Measurements from ENCODE around the gene PTGDS. TPM values are rescaled to one million over a fixed set of nuclear protein-coding genes. Genes with fewer than 3 reads are reported as not detected.

PTGDS gene
- total RNA-seq, 1 experiment from 2014 or later: 3.6 TPM

DNA sequence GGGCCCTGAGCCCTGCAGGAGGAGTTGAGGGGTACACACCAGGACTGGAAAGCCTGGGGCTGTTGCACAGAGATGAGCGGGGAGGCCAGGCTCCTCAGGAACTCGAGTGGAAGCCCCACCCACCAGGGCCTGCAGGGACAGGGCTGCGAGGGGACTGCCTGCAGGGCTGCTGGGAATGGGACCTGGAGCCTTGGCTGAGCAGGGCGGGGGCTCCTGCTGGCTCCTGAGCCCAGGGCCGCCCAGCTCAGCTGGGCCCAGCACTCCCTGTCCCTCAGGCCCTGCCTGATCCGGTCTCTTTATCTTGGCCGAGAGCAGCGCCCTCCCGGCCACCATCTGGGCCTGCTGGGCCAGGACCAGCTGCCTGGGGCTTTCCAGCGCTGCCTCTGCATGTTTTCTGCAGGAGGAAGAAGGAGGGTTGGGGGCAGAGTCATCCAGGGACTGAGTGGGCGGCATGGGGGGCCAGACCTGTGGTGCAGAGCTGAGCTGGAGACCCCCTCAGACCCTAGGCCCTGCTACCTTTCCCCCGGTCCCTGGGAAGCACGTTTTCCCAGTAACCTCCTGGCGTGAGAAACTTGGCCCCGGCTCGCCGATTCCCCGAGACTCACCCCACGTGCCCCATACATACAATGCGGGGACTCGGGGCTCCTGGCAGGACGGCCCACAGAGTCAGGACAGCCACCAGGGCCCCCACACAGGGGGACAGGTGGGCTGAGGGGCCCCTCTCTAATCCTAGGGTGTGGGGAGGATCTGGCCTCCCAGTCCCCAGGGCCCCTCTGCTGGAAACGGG is 15.8 kb upstream of the PTGDS start:
- no peak overlapping the region for H3K9ac ChIP-seq (ENCODE audit: extremely low read depth, insufficient read length, low read length)
- Mint-ChIP-seq H3K4me3 (no peak overlapping the region), H3K36me3 (ENCODE audit: insufficient read depth in 1 of 3, low read depth in 3 of 3) (no peaks in the 10 kb centered on the region; a peak in 1 of 7 replicates), H3K4me1 (peaks cover 7 to 14% of the 10 kb centered on the region in 2 experiments), H3K9me3 (peaks cover 4% of the 10 kb centered on the region in 2 experiments; a peak in 4 of 5 replicates), H3K27ac (no peak overlapping the region), H3K27me3 (ENCODE audit: low read depth) (peaks cover 18% of the 10 kb centered on the region)
- H4K8ac ChIP-seq (replicated peaks; ENCODE audit: insufficient read length, low read depth, low read length): no peak overlapping the region
- no peak overlapping the region for H4K5ac ChIP-seq (ENCODE audit: insufficient read length, low read depth, low read length)
- peaks cover 2% of the 10 kb centered on the region; the same call in 1 of the 2 replicates for H3K4me1 ChIP-seq (ENCODE audit: insufficient read depth, low read length)
- no peak overlapping the region for H3K4me2 ChIP-seq (ENCODE audit: insufficient read depth, insufficient read length, low read length)
- no peak overlapping the region for H2BK20ac ChIP-seq (ENCODE audit: low read depth, low read length, poor library complexity, severe bottlenecking)
- H2AK5ac ChIP-seq (ENCODE audit: insufficient read length, low read length): no peak overlapping the region
- WGBS (ENCODE audit: extremely low coverage, insufficient read length, low lambda C conversion rate): no CpG with 5 or more reads among the region's 23 CpGs
- H3K18ac ChIP-seq (ENCODE audit: insufficient read length, low read depth, low read length): no peak overlapping the region
- H4K20me1 ChIP-seq (ENCODE audit: control insufficient read depth, insufficient read depth, insufficient read length): peaks cover 2% of the 10 kb centered on the region
- H3K79me1 ChIP-seq (ENCODE audit: insufficient read depth, low read depth, low read length, poor library complexity, severe bottlenecking): no peaks in the 10 kb centered on the region
- no peaks in the 10 kb centered on the region for H3K9me3 ChIP-seq (ENCODE audit: control insufficient read depth, low read depth, low read length)
- TF ChIP-seq, protein P1, sequence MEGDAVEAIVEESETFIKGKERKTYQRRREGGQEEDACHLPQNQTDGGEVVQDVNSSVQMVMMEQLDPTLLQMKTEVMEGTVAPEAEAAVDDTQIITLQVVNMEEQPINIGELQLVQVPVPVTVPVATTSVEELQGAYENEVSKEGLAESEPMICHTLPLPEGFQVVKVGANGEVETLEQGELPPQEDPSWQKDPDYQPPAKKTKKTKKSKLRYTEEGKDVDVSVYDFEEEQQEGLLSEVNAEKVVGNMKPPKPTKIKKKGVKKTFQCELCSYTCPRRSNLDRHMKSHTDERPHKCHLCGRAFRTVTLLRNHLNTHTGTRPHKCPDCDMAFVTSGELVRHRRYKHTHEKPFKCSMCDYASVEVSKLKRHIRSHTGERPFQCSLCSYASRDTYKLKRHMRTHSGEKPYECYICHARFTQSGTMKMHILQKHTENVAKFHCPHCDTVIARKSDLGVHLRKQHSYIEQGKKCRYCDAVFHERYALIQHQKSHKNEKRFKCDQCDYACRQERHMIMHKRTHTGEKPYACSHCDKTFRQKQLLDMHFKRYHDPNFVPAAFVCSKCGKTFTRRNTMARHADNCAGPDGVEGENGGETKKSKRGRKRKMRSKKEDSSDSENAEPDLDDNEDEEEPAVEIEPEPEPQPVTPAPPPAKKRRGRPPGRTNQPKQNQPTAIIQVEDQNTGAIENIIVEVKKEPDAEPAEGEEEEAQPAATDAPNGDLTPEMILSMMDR (conservative IDR thresholded peaks at IDR 0.05): no peak
- no peak overlapping the region for H2AFZ ChIP-seq (ENCODE audit: low read length)
- no peak overlapping the region for H3K4ac ChIP-seq (ENCODE audit: low read depth, low read length)
- no peak overlapping the region for H4K91ac ChIP-seq (ENCODE audit: insufficient read length, low read depth, low read length)
- DNase-seq: no peak
- H3T11ph ChIP-seq (ENCODE audit: low read length): no peak overlapping the region
- H3K23me2 ChIP-seq (ENCODE audit: insufficient read length, low read depth, low read length, poor library complexity, severe bottlenecking): no peaks in the 10 kb centered on the region
- H3K23ac ChIP-seq (ENCODE audit: insufficient read length, low read depth, low read length): no peak overlapping the region
- no peak overlapping the region for H2BK12ac ChIP-seq (ENCODE audit: insufficient read length, low read depth, low read length)
- no peaks in the 10 kb centered on the region for H3K27me3 ChIP-seq (ENCODE audit: insufficient read depth, low read length)
- H3K14ac ChIP-seq (ENCODE audit: insufficient read depth, low read length): no peak overlapping the region
- H3K27ac ChIP-seq (ENCODE audit: insufficient read length, low read depth, low read length): no peak overlapping the region
- H3K79me2 ChIP-seq (ENCODE audit: insufficient read depth, low read length): no peaks in the 10 kb centered on the region
- no peak overlapping the region for H3K56ac ChIP-seq (ENCODE audit: insufficient read length, low read depth, low read length)
- no peak overlapping the region for H2BK120ac ChIP-seq (ENCODE audit: low read depth, low read length, poor library complexity, severe bottlenecking)
- H2BK15ac ChIP-seq (ENCODE audit: low read depth, low read length): no peak overlapping the region
- H2BK5ac ChIP-seq (ENCODE audit: insufficient read length, low read length): no peak overlapping the region
